T-helper 1 cell treated with Interleukin-12 subunit alpha and Interleukin-12 subunit beta and Interleukin-4 antibody, amounts not matched to agents 30 ng/mL and 1 ng/mL, for 36 hours (primary cell): ENCODE results near the gene CNMD. TPM values are rescaled to one million over a fixed set of nuclear protein-coding genes. Genes with fewer than 3 reads are reported as not detected.
"Not testable (repeated sequence)": the region's sequence is repeated elsewhere in the genome, so short reads cannot be mapped to it uniquely, and the experiment has no call there.

Experiments used
- intact Hi-C: fragments of 100-400 bp; cut with micrococcal nuclease; formaldehyde crosslinking; loops from one replicate; pipeline ENCODE4 v1.15.1; 2024
- total RNA-seq: library from RNA; stranded (reverse); gene quantifications from 2 replicates; pipeline ENCODE4 v1.2.3, GENCODE V29; 2022

The CNMD gene
- total RNA-seq, 1 donor from 2014 or later, result not detected

DNA sequence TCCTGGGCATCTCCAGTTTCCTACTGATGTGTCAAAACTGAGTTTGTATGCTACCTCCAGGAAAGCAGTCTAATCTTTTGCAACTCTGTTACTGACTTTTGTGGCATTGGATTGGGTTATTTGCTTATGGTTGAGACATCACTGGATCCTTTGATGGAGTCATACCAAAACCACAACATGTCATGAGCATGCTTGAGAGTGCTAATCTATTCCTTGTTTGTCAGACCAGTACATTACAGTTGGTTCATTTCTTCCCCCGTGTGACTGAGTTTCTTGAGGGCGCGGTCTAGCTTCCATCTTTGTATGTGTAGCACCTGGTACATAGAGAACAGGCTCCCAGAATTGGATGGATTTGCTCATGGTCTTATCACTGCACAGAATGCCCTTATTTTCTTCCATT lies 43.8 kb downstream of the CNMD start:
- intact Hi-C loops, result no loop called here

DNA sequence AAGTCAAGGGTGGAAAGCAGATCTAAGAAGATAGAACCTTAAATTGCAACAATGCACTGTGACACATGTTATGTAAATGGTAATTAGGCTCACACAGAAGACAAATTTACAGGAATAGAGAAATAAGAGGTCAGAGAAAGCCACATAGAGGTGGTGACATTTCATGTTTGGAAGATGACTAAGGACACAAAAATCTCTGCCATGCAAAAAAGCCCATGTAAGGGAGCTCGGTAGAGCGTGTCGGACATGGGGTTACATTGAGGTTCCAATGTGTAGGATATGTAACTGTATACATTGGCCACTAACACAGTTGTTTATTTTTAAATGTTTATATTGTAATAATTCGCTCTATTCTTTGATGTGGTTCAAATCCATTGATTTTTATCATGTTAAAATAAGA lies 53.2 kb downstream of the CNMD start:
- intact Hi-C loops, result no loop called here

DNA sequence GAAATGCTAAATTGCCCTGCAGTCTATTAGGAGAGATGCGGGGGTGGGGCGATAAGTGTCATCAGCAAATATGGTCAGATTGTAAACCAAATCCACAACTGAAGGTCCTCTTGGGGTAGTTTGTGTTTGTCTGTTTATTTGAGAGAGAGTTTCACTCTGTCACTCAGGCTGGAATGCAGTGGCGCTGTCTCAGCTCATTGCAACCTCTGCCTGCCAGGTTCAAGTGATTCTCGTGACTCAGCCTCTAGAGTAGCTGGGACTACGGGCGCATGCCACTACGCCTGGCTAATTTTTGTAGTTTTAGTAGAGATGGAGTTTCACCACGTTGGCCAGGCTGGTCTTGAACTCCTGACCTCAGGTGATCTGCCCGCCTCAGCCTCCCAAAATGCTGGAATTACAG lies 53.8 kb downstream of the CNMD start:
- intact Hi-C loops, result not testable (repeated sequence)

DNA sequence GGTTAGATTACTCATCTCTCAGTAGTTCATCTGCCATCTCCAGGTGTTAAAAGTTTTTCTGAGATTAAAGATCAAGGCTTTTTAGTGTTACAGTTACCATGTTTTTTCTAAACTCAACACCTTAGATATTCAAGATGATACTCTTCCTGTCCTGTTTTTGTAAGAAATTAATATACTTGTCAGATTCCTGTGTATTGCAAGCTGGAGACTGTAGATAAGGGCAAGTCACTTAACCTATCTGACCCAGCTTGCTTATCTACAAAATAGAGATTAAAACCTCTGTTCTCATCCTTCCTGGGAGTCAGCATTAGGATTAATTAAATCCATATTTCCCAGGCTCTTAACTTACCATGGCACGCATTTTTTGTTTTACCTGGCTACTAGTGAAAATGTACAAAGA lies 61.8 kb downstream of the CNMD start:
- intact Hi-C loops, result no loop called here

DNA sequence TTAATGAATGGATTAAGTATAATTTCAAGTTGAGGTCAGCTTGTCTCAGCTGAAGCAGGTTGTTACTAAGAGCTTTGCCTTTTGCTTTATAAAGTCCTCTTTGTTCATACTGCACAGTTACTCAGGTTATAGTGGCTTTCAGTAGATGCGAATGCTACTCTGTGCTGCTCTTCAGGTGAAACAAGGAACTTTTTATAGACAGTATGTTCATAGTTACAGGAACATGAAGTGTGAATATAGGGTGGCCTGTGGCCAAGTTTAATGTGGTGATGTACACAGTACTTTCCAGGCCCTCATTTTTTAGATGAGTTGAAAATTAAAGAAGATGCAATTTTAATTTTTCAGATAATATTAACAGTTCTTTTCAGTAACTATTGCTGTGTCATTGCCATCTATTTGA lies 66.2 kb downstream of the CNMD start:
- intact Hi-C loops, result no loop called here

DNA sequence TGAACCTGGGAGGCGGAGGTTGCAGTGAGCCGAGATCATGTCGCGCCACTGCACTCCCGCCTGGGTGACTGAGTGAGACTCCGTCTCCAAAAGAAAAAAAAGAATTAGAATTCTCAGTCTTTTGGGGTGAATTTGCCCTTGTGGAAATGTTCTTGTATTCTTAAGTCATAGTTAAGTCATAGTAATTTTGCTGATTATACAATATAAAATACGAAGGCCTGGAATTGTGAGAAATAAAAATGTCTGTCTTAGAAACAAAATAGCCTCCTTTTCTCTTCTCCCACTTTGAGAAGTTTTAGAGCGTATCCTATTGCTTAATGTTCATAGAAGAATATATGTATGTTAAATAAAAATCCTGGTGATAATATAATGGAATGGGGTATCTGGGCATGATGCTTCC lies 68.9 kb downstream of the CNMD start:
- intact Hi-C loops, result no loop called here

DNA sequence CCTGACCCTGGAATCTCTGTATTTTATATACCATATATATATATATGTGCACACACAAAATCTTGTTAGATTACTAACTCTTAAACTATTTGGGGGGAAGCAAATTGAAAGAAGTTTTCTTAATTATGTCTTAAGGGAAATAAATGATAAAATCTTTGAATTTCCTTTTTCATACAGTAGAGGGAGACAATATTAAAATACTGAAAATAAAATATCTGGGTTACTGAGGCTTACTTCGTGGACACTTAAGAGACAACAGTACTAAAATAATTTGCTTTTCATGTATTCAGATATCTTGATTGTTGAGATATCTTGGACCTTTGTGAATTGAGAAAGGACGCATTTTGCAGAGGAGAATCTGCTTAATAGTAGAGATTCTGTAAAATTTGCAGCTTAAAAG lies 69.9 kb downstream of the CNMD start:
- intact Hi-C loops, result loop anchor here (5.0 kb wide), 1 partner anchor 483 kb away; no protein-coding TSS in a partner anchor

DNA sequence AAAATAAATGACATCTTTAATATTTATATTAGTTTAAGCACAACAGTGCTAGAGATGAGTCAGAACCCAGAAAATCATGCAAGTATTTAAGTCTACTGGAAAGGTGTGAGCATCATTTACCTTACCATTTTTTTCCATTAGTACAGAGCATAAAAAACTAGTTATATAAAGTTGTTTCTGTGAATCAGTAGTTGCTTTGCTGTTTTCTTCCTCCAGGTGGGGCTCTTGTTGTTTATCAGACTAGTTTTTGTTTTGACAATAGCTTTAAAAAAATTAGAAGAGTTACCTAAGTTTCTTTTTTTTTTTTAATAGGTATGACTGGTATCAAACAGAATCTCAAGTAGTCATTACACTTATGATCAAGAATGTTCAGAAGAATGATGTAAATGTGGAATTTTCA lies 74.3 kb downstream of the CNMD start:
- intact Hi-C loops, result loop anchor here (1.0 to 5.0 kb wide), 5 partner anchors 13 to 487 kb away; partner anchors contain the start of genes CNMD and SUGT1

DNA sequence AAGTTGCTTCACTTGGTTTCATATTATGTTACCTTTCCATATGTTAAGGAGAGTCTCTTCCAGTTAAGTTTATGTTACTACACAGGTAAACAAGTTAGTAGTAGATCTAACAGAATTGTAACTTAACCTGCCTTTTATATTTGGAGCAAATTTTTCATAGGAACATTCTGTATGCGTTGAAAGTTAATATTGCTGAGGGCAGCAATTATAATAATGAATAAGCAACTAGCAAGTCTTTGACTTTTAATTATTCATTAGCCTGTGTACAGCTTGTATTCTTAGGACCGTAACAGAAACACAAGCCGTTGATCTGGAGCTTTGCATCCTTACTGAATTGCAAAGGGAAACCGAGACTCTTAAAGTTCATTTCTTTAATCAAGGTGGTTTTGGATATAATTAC lies 75.3 kb downstream of the CNMD start:
- intact Hi-C loops, result no loop called here

DNA sequence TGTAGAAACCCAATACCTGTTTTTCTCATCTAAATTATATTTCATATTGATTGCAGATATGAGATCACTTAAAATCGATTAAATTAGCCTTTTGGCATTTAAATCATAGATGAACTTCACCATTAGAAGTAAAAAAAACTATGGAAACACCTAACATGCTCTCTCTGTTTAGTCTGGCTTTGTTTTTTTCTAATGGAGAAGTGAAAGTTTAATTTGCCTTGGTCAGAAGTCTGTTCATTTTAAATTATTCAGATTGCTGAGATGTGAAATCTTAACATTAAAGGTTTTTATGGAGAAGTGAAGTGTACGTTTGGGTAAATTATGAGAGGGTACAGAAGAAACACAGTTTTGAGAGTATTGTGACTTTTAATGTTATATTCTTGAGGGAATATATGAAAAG lies 80.3 kb downstream of the CNMD start:
- intact Hi-C loops, result no loop called here

Other genes with a start within 250 kb of the CNMD start
- gene HNRNPA1L2, start 97.4 kb downstream of the CNMD start, total RNA-seq, result 9.7 TPM in 2 replicates
- gene SUGT1, start 87.0 kb downstream of the CNMD start, total RNA-seq, result 47.1 and 48.6 TPM in 2 replicates
- not detected in 2 replicates for gene PCDH8, start 108.8 kb upstream of the CNMD start, total RNA-seq